ENCODE data around the gene TRIP11. TPM values are rescaled to one million over a fixed set of nuclear protein-coding genes. Genes with fewer than 3 reads are reported as not detected.

Gene TRIP11
- total RNA-seq, 1 experiment from 2014 or later, result 16.7 TPM

DNA sequence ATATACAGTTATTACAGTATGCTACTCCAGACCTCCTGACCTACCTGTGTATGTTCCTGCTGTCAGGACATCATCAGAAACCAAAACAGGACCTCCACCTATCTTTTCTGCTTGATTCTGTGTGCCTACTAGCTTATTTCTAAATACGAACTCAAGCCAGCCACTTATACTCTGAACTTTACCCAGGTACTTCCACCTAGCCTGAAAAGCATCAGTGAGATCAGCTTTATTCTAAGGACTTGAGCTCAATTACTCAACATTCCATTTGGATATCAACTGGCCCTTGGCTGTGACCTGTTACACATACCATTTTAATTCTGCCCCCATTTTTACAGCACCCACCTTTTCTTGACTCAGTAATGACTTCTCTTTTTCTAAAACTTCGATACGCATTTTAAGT, 29.2 kb downstream of the TRIP11 start:
- no peak for DNase-seq (ENCODE audit: low read depth)

DNA sequence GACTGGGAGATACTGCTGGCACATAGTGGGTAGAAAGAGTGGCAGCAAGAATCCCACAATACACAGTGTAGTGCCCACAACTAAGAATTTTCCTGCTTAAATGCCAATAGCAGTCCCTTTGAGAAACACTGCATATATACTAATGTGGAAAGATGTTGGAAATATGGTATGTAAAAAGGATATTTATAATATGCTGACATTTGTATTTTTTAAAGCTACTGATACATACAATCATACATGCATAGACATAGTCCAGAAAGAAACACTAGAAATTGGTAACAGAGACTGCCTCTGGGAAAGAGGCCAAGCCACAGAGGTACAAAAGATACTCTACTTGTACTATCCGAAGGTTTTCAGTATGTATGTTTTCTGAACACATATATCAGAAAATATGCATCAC, 30.3 kb downstream of the TRIP11 start:
- no peak for DNase-seq (ENCODE audit: low read depth)

DNA sequence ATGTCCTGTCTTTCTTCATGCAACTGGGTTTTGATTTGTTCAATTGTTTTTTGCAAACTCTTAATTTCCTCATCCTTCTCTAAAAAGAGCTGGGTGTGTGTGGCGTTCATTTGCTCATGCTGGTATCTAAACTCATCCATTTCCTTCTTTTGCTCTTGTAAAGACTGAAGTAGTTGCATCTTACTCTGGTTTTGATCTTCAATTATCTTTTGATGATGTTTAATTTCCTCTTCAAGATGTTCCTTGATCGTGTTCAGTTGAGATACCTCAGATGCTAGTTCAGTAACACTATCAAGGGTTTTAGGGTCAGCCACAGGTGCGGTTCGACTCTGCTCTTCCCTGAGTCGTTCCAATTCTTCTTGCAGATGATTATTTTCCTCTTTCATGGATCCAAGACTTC, 34.8 kb downstream of the TRIP11 start:
- no peak for DNase-seq (ENCODE audit: low read depth)

DNA sequence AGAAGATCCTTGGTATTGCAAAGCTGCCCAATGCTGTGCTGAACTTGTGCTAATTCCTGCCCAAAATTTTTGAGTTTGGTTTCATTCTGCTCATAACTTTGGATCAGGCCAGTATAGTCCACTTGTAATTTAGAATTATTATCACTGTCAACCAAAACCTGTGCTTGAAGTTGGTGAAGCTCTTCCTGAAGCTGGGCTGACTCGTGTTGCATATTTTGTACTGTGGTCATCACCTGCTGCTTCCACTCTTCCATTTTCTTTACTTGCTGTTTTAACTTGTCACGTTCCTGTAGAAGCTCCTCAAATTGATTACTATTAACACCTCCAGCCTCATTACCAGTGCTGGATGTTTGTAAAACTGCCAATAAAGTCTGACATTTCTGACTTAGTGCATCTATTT, 35.8 kb downstream of the TRIP11 start:
- DNase-seq (ENCODE audit: low read depth), result peak; percentile 10

DNA sequence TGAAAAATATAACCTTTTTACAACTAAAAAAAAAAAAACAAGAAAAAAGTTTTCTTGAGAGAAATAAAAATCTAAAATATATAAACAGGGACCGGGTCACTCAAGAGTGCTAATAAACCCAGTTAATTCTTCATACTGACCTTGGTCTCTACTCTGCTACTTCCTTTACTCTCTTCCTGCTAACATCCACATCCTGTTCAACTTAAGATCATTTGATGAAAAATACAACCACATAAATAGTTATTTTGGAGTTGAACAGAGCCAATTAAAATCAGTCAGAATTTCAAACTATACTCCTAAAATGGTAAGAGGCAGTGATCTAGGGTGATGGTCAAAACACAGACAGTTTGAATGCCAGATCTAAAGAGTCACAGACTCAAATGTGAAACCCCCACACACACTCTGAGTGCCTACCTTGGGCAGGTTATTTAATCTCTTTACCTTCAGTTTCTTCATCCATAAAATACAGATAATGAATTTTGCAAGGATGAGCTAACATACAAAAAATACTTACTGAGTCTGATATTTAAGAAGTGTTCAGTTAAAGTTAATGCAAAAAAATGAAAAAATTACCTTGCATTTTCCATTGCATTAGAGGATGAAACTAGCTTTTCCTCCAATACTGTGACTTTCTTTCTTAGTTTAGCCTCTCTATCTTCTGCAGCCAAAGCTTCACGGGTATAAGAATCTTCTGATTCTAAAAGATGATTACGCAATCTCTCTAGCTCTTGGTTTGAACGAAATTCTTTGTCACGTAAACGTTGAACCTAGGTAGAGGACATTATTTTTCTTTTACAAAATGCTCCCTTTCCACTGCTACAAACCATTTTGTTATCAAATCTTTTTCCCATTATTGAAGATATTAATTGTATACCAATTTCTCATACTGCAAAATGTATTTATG, 40.9 kb downstream of the TRIP11 start:
- DNase-seq (ENCODE audit: low read depth), result no peak

DNA sequence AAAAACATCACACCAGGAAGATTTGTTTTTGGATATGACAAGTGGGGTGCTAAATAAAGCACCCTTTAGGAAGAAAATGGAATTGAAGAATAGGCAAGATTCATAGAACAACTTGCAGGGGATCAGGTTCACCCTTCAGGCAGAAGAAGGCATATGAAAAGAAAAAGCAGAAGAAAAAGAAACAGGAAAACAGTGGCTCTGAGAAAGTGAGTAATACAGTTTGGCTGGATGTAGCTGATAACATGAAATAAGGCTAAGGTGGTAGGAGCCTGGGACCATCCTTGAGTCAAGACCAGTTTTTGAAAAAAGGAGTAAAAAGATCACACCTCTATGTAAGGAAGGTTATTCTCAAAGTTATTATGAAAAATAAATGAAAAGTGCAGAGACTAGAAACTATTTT, 42.4 kb downstream of the TRIP11 start:
- DNase-seq (ENCODE audit: low read depth), result peak; percentile 4

DNA sequence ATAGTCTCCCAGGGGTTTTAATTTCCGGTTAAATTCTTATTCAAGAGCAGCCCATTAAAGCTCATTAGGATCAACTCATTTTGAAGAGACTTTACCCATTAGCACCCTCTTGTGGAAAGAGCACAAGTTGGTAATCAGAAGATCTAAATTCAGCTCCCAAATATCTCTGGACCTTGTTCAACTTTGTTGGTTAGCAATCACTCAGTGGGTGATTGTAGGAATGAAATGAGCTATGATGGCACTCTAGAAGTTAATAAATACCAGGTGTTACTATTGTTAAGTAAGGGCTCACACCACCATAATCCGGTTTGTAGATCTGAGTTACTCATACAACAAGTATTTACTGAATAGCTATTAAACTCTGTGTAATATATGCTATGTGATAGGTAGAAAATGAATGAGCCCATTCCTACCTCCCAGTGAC, 42.9 kb downstream of the TRIP11 start:
- peak; percentile 49 for DNase-seq (ENCODE audit: low read depth)

DNA sequence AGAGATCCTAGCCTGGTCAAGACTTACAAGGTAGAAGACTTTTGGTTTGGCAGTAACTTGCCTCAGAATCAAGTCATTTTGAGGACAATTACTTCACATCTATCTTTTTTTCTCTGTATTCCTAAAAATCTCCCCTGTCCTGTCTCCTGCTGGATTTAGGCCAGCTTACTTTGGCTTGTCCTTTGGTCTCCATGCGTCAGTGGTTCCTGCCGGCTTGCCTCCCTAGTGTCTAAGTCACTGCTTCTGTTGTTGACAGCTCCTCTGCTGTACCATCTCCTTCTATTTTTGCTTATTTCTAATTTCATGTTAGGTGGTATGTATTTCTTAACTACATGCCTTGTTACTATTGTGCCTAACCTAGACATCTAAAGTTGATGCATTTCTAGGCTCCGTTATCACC, 52.7 kb downstream of the TRIP11 start:
- DNase-seq (ENCODE audit: low read depth), result no peak

DNA sequence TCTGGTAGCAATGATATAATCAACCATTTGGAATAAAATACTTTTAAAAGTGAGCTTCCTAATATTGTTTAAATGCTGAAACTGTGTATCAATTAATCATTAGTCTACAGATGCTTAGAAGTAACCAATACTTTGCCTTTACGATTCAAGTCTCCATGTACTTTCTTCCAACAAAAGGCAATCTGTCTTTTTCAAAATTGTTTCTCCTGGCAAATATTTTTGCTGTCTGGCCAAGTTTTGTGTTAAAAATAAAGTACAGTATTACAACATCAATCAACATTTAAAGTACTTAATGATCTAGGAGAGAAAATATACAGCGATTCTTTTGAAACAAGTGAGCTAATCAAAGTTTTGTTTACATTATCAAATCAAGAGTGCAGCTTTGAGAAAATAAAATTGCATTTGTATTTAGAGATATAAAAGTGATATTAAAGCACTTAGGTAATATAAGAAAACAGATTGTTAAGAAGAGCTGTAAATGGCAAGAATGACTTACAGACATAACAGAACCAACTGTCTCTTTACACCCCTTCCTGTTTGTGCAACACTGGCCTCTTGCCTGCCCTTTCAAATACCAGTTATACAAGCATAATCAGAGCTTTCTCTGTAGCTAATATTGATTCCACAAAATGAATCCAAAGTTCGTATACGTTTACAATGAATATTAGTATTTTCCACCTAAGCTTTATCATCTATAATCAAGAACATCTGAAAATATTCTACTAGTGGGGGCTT, 54.2 kb downstream of the TRIP11 start:
- no peak for DNase-seq (ENCODE audit: low read depth)

DNA sequence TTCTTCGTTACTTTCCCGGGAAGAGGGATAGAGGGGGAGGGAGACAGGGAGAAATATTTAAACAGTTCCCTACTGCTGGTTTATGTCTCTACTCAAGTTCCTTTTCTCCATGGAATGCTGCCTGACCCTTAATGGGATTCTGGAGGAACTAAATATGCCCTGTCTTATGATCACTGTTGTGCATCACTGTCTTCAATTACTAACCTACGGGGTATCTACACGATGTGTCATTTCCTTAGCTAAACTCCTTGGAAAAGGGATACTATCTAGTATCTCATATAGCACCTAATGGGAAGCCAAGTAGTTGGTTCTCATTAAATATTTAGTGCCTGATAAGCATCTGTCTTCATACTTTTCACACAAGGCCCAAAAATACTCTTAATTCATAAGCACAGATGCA, 54.9 kb downstream of the TRIP11 start:
- DNase-seq (ENCODE audit: low read depth), result peak; percentile 81

DNA sequence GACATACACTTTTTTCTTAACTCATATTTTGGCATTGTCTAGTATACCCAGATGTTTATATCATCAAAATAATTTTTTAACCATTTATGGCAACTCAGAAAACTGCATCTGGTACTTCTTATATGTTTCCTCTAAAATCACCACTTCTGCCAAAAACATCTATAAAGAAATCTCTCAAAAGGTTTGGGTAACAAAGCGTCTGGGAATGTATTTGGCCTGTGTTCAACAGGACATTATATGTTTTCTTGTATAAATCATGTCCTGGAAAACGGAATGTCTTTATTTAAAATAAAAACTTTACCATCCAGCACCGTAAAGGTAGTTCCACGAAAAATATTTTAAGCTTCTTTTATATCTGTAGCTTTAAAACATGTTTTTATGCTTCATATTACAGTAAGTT, 56.3 kb downstream of the TRIP11 start:
- DNase-seq (ENCODE audit: low read depth), result no peak

DNA sequence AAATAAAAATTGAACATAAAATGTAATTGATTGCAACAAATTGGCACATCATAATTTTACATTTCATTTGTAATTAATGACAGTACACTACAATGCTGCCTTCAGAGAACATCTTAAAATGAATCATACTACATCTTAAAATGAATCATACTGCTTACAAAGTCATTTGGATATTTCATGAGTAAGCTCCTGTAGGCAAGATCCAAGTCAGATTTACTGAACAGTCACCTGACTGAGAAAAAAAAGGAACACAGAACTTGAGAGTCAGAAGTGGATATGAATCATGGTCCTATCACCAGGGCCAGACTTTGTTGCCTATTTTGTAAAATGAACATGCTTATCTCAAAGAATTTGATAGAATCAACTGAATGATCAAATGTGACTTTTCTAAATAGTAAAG, 59.7 kb downstream of the TRIP11 start:
- peak; percentile 96 for DNase-seq (ENCODE audit: low read depth)

DNA sequence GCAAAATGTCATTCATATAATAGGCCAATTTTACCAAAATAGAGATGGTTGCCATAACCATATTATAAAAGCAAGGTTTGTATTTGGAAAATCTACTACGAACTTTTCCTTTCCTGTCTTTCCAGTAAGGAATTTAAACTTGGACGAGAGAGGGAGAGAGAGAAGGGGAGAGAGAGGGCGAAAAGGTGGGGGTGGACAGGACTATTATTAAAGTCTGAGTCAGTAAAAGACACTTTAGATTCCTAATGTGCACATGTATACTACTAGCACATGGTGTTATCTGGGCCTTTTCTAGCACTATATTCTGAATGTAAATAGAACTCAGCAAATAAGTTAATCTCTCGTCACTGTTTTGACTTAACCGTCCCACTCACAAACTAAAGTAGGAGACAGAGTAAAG, 62.0 kb downstream of the TRIP11 start:
- no peak for DNase-seq (ENCODE audit: low read depth)

DNA sequence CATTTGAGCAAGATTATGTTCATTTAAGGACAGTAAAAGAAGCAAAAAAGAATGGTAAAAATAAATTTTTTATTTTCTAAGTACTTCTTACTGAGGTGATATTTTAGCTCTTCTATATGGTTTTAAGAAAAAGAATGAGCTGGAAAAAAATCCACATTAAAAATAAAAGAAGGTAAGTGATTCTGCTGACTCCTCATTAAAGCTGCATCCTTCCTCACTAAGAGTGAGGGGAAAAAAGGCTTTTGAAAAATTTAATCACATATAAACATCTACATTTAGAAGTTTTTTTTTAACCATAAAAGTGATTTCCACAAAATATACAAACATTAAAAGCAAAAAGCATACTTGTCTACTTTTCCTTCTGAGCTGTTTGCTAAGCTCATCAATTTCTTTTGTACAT, 64.1 kb downstream of the TRIP11 start:
- no peak for DNase-seq (ENCODE audit: low read depth)

DNA sequence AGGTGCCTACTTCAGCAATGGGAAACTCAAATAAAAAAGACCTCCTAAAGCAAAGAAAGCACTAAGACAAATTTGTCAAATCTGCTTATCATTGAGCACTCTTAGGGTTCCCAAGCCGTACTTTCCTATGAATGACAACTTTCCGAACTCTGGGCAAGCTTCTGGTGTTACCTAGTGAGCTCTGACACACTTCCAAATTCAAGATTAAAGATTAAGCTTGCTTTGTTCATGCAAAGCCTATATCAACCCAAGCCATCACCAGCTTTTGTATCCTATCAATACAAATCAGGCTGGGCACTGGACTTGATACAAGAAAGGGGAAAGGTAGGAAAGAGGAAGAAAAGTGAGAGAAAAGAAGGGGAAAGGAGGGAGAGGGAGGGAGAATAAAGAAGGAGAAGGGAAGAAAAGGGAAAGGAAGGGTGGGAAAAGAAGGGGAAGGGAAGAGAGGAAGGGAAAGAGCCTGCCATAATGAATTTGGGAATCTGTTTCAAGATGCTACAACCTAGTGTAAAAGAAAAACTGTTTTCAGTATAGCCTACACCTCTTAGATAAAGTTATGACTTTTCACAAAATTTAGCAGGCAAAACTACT, 68.6 kb downstream of the TRIP11 start:
- DNase-seq (ENCODE audit: low read depth), result no peak

DNA sequence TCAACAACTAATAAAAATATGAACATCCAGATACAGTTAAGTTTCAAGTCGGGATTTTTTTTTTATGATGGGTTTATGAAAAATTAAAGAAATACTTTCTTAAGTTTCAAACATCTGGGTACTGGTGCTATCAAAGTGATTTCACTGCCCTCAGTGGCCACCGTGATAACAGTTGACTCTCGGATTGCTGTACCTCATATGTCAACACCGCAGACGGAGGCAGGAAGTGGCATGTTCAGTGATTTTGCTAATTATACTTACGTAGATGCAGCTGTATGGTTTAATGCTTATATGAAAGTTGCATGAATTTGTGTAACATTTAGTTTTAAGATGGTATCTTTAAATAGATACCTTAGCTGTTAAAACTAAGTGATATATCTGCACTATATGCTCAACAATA, 71.6 kb downstream of the TRIP11 start:
- DNase-seq (ENCODE audit: low read depth), result no peak

DNA sequence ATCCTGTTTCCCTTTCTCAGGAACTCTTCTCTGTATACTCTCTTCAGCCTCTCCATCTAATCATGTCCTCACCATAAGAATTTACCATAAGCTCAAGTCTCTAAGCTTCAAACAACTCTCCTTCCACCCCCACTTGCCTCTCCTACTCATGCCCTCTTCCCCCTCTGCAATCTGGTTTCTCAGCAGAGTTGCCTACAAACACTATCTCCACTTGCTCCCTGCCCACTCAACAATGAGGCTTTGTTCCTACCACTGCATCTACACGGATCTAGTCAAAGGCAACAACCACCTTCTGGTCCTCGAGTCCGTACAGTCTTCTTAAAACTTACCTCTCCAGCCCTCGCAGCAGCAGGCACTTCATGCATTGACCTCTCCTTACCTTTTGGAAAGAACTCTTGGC, 75.1 kb downstream of the TRIP11 start:
- DNase-seq (ENCODE audit: low read depth), result no peak

DNA sequence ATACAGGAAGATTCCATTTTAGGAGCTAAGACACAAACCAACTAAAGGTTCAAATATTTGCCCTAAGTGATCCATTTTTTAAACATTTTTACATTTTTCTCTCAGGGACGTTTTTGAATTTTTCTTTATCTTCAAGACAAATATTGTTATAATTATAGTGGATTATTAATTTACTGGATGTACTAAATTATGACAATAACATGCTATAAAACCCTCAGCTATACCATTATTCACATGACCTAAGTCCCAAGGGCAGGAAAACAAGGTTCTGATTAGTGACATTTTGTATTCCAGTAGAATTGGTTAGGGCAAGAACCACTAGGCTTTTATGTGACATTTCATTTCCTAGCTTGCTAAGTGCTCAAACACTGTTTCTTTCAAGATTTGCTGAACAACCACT, 75.8 kb downstream of the TRIP11 start:
- no peak for DNase-seq (ENCODE audit: low read depth)

DNA sequence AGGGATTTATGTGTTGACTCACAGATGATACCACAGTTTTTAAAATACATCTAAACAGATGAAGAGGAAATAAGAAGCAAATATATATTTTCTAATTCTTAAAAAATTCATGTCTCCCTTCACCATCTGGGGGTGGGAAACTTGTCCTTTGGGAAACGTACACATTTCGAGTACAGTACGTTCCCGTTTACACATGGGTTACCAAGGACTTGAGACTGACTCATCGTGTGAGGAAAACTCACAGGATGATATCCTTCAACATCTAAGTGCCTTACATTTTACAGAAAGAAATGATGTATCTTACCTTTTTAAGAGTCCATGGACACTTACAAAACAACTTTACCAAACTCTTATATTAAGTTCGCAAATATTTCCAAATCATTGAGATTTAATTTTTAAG, 76.4 kb downstream of the TRIP11 start:
- DNase-seq (ENCODE audit: low read depth), result no peak

DNA sequence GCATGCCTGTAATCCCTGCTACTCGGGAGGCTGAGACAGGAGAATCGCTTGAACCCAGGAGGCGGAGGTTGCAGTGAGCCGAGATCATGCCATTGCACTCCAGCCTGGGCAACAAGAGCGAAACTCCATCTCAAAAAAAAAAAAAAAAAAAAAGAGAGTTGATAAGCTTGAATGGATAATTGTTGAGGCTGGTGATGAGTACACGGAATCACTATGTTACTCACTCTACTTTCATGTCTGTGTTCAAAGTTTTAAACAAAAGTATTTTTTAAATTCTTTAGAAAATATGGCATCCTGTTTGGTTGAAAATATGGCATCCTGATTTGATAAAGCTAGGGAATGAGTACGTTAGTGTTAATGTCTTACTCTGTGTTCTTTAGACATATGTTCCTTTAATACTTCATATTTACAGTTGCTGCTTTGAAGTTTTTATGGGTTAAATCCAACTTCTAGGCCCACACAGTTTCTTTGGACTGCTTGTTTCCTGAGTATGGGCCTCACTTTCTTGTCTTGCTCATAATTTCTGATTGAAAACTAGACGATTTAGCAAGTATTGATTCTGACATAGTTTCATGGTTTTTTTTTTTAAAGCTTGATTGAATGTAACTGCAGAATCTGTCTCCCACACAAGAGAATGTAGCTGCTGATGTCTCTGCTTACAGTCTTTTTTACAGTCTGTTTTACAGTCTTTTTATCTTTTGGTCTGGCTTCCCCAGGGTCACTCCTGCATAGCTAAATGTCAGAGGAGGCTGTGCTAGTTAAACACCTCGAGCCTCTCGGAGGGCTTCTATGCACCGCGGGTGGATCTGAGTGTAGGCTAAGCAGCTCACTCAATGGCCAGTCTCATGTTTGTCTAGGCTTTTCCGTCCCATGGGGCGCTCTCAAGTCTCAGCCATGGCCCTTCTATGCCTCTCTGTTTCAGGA, 78.3 kb downstream of the TRIP11 start:
- no peak for DNase-seq (ENCODE audit: low read depth)

DNA sequence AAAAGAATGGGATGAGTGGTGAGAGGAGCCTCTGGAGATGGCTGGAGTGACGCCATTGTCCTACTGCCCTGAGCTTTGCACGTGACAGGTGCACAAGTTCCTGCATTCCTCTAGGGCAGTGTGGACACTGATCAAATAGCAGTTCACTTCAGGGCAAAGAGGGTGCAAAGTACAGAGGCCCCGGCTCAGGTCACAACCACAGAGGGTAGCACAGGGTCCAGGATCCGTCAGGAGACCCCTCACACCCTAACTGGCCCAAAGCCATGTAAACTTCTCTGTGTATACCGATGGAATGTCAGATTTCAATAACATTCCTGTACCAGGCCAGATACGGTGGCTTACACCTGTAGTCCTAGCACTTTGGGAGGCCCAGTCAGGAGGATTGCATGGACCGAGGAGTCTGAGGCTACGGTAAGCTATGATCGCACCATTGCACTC, 82.0 kb downstream of the TRIP11 start:
- DNase-seq (ENCODE audit: low read depth), result no peak

All from HT1080 (cell line).